Transverse colon (tissue), 4 donors: ENCODE results near the gene YWHAB. TPM values are rescaled to one million over a fixed set of nuclear protein-coding genes. Genes with fewer than 3 reads are reported as not detected.

ENCODE experiments used
- DNase-seq: peaks from one replicate; pipeline ENCODE4 v3.0.0-alpha.2; 2019
- H3K27ac ChIP-seq, 4 donors: fragments of 200-600 bp; sonication (generic); 2 replicates each; pipeline ENCODE4 v1.5.1; 2016 to 2018; ENCODE audit warnings: inconsistent platforms in 4 of 4
- H3K27me3 ChIP-seq: fragments of 200-600 bp; sonication (generic); 2 replicates; pipeline ENCODE4 v1.5.1; 2017; ENCODE audit warnings: inconsistent platforms
- H3K36me3 ChIP-seq, 4 donors: fragments of 200-600 bp; sonication (generic); 2 replicates each; pipeline ENCODE4 v1.5.1; 2017 to 2019; ENCODE audit warnings: inconsistent platforms in 4 of 4
- H3K4me1 ChIP-seq, 4 donors: fragments of 200-600 bp; sonication (generic); 2 replicates each; pipeline ENCODE4 v1.5.1; 2017 to 2020; ENCODE audit warnings: inconsistent platforms in 4 of 4
- H3K4me3 ChIP-seq, 4 donors: fragments of 200-600 bp; sonication (generic); 1 replicate in 1 of 4; 2 replicates in 3 of 4; pipeline versions ENCODE4 v1.5.1 to v1.6.1; 2017 to 2019; ENCODE audit warnings: inconsistent platforms in 4 of 4
- H3K9me3 ChIP-seq, 2 donors: fragments of 200-600 bp; sonication (generic); 2 replicates each; pipeline ENCODE4 v1.5.1; 2017 to 2019; ENCODE audit warnings: inconsistent platforms in 2 of 2
- CTCF ChIP-seq, 5 experiments: fragments of 200-600 bp in 3 of 5; fragments of 450-650 bp in 2 of 5; sonication (generic) in 3 of 5; IDR thresholded peaks; 1 replicate in 2 of 5; 2 replicates in 3 of 5; pipeline ENCODE4 v1.5.1; 2016 to 2017; ENCODE audit warnings: antibody characterized with exemption in 5 of 5, inconsistent platforms in 3 of 5, mild to moderate bottlenecking in 2 of 5, moderate library complexity in 1 of 5
- EP300 ChIP-seq: sonication (generic); formaldehyde crosslinking; IDR thresholded peaks from one replicate; pipeline ENCODE4 v1.6.1; 2017; ENCODE audit warnings: antibody characterized with exemption, low read depth
- POLR2A ChIP-seq: fragments of 450-650 bp; IDR thresholded peaks from one replicate; pipeline ENCODE4 v1.6.1; 2016; ENCODE audit warnings: antibody characterized with exemption, mild to moderate bottlenecking, moderate library complexity
- POLR2AphosphoS5 ChIP-seq, 3 donors: sonication (generic); formaldehyde crosslinking; IDR thresholded peaks; one replicate each; pipeline ENCODE4 v1.6.1; 2016; ENCODE audit warnings: antibody characterized with exemption in 3 of 3
- WGBS, 2 donors: methylation state at CpG; one replicate each; pipeline ENCODE4 v1.1.5; 2018; ENCODE audit warnings: low coverage in 1 of 2; 5-methylcytosine and 5-hydroxymethylcytosine counted together
- in situ Hi-C, 4 donors: fragments of 200-750 bp; cut with MboI; loops; one replicate each; pipeline versions ENCODE4 v1.15.0 to v1.15.1; 2017; ENCODE audit warnings: low sequenced_read_pairs in 3 of 4, low pct_ligation_motif_present in 1 of 4, low pct_unique_long_range_greater_than_20kb in 1 of 4
- intact Hi-C: fragments of 100-400 bp; cut with DNase I; formaldehyde crosslinking; loops from one replicate; pipeline ENCODE4 v1.15.1; 2023; ENCODE audit warnings: low total_unique reads
- total RNA-seq, 4 donors: library from RNA; depleted of rRNA; stranded (reverse); fragments of >200 nt; gene quantifications; one replicate each; pipeline ENCODE4 v1.1.0, GENCODE V29; 2016

The YWHAB gene
- total RNA-seq, 4 donors from 2014 or later: 73.2 to 170 (median 117) TPM

DNA sequence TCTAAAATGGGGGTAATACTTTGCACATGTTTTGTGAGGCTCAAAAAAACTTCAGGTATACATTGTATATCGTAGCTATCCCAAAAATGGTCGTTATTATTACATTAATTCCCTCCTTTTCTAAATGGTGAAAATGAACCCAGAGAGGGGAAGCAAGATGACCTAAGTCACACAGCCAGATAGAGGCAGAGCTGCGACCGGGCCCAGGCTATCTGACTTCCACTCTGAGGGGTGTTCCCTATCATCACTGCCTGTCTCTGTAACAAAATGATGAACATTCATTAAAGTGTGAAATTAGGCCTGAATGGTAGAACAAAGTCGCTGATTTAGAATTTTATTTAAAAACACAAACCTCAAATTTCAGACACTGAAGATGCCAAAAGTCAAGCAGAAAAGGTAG lies 46.0 kb upstream of the YWHAB start:
- Histone ChIP-seq H3K4me3 (no peak overlapping the region), H3K36me3 (no peaks in the 10 kb centered on the region), H3K27me3 (peaks cover 4% of the 10 kb centered on the region), H3K27ac (no peak overlapping the region), H3K4me1 (peaks cover 0 to 5% (median 0%) of the 10 kb centered on the region in 4 donors), H3K9me3 (peaks cover 0 to 4% of the 10 kb centered on the region in 2 donors)
- intact Hi-C loops: no loop called here
- in situ Hi-C loops: no loop called here
- TF ChIP-seq POLR2A (no peak), EP300 (no peak), CTCF (IDR thresholded peaks at IDR 0.05) (no peak), POLR2AphosphoS5 (IDR thresholded peaks at IDR 0.05) (no peak)
- 82 to 91% methylated on average over 1 to 5 of the region's 5 CpGs for WGBS, 2 donors
- DNase-seq: no peak

- H3K4me3 ChIP-seq: no peak overlapping the region
- peaks cover 4% of the 10 kb centered on the region for H3K27me3 ChIP-seq
- H3K4me1 ChIP-seq: no peaks in the 10 kb centered on the region
- peaks cover 0 to 4% of the 10 kb centered on the region in 2 donors for H3K9me3 ChIP-seq
- TF ChIP-seq EP300 (no peak), CTCF (IDR thresholded peaks at IDR 0.05) (no peak), POLR2A (no peak), POLR2AphosphoS5 (IDR thresholded peaks at IDR 0.05) (no peak)
- intact Hi-C loops (no loop called here), in situ Hi-C loops (no loop called here)
- no peak overlapping the region for H3K27ac ChIP-seq
- 80 to 82% methylated on average over 2 to 5 of the region's 5 CpGs for WGBS, 2 donors
- DNase-seq: no peak
- no peaks in the 10 kb centered on the region for H3K36me3 ChIP-seq
These were observed 44.7 kb upstream of the YWHAB start for GRCh38 chr20:44840826-44841225.

GRCh38 chr20:44841955-44842354 lies 43.5 kb upstream of the YWHAB start:
- no peak overlapping the region for H3K27ac ChIP-seq
- 82 to 100% methylated on average over 3 to 6 of the region's 6 CpGs for WGBS, 2 donors
- H3K27me3 ChIP-seq: peaks cover 4% of the 10 kb centered on the region
- H3K4me3 ChIP-seq: no peak overlapping the region
- in situ Hi-C loops: no loop called here
- H3K4me1 ChIP-seq: no peaks in the 10 kb centered on the region
- no peak for DNase-seq
- no peaks in the 10 kb centered on the region for H3K36me3 ChIP-seq
- TF ChIP-seq POLR2A: no peak
- no peak for TF ChIP-seq EP300
- TF ChIP-seq POLR2AphosphoS5 (IDR thresholded peaks at IDR 0.05): no peak
- TF ChIP-seq CTCF (IDR thresholded peaks at IDR 0.05): no peak
- peaks cover 0 to 4% of the 10 kb centered on the region in 2 donors for H3K9me3 ChIP-seq
- intact Hi-C loops: no loop called here

DNA sequence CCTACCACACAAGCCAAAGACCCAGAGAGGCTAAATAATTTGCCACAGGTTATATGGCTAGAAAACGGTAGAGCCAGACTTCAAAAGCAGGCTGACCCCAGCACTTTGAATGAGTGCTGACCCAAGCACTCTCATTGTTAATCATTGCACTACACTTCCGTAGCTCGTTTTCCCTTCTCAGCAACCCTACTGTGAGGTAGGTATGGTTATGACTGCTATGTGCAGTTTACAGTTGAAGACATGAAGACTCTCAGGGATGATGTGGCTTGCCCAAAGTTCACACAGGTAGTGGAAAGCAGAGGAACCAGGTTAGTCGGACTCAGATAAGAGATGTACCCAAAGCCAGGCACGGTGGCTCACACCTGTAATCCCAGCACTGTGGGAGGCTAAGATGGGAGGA lies 41.6 kb upstream of the YWHAB start:
- intact Hi-C loops: no loop called here
- no peak for DNase-seq
- Histone ChIP-seq H3K4me1 (peaks cover 0 to 5% (median 0%) of the 10 kb centered on the region in 4 donors), H3K36me3 (no peaks in the 10 kb centered on the region), H3K27ac (no peak overlapping the region), H3K27me3 (peaks cover 7% of the 10 kb centered on the region), H3K4me3 (no peak overlapping the region), H3K9me3 (peaks cover 0 to 4% of the 10 kb centered on the region in 2 donors)
- 81 to 92% methylated on average over 5 of the region's 5 CpGs for WGBS, 2 donors
- TF ChIP-seq EP300 (no peak), CTCF (IDR thresholded peaks at IDR 0.05) (no peak), POLR2A (no peak), POLR2AphosphoS5 (IDR thresholded peaks at IDR 0.05) (no peak)
- in situ Hi-C loops: no loop called here
